Gastroesophageal sphincter (tissue), 3 donors: ENCODE data around the gene PDIA5.

Source experiments
- POLR2AphosphoS5 ChIP-seq: sonication (generic); formaldehyde crosslinking; IDR thresholded peaks from one replicate; pipeline ENCODE4 v1.6.1; 2017; ENCODE audit warnings: antibody characterized with exemption
- TF ChIP-seq, protein P1 (sequence below), 4 experiments: fragments of 200-600 bp in 2 of 4; fragments of 450-650 bp in 2 of 4; sonication (generic) in 1 of 4; IDR thresholded peaks; one replicate each; pipeline ENCODE4 v1.5.1; 2017 to 2019; ENCODE audit warnings: antibody characterized with exemption in 4 of 4, mild to moderate bottlenecking in 2 of 4, moderate library complexity in 2 of 4

DNA sequence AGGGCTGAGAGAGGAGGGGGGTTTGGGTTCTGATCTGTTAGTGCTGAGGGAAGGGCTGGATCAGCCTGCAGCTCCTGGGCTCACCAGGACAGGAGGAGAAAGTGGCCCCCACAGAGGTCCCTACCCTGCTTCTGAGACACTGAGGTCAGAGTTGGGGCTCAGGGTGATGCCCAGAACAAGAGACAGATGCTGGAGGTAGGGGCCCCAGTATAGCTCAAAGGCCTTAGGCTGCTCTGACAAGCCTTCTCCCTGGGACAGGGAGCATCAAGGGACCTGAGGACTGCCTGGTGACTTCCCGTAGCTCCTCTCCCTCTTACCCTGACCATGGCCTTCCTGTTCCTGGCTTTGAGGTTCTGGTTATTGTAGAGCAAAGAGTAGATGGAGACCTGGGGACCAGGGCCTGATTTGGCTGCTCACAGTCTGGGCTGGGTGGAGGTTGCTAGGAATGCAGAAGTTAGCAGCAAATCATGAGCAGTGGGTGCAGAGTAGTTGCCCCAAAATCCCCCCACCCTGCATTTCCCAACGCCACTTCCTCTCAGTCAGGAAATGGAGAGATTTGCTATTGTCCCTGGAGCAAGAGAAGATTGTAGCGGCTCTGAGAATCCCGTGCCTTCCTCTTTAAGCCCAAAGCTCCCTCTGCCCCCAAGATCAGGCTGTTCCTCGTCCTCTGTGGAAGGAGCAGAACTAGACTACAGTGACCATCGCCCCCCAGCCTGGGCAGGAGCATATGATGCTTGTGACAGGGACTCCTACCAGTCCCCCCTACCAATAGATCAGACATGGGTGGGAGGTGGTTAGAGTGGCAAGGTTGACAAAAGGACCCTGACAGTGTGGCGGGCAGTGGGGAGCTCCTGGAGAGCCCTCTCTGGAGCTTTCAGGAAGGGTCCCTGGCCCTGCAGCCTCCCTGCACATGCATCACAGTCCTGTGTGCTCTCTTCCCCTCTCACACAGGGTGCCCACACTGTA lies 87.5 kb downstream of the PDIA5 start:
- TF ChIP-seq POLR2AphosphoS5, result no peak
- TF ChIP-seq, protein P1, sequence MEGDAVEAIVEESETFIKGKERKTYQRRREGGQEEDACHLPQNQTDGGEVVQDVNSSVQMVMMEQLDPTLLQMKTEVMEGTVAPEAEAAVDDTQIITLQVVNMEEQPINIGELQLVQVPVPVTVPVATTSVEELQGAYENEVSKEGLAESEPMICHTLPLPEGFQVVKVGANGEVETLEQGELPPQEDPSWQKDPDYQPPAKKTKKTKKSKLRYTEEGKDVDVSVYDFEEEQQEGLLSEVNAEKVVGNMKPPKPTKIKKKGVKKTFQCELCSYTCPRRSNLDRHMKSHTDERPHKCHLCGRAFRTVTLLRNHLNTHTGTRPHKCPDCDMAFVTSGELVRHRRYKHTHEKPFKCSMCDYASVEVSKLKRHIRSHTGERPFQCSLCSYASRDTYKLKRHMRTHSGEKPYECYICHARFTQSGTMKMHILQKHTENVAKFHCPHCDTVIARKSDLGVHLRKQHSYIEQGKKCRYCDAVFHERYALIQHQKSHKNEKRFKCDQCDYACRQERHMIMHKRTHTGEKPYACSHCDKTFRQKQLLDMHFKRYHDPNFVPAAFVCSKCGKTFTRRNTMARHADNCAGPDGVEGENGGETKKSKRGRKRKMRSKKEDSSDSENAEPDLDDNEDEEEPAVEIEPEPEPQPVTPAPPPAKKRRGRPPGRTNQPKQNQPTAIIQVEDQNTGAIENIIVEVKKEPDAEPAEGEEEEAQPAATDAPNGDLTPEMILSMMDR (IDR thresholded peaks at IDR 0.05), result no peak
